Measurements from ENCODE around the gene FBXW12.

- no peak for TF ChIP-seq CTCF (conservative IDR thresholded peaks at IDR 0.05 in 1 of 2, IDR thresholded peaks at IDR 0.05 in 1 of 2; ENCODE audit: extremely low read depth in 1 of 2, insufficient read depth in 1 of 2, low read depth in 1 of 2, low read length in 2 of 2)
- no peak for TF ChIP-seq EZH2 (IDR thresholded peaks at IDR 0.05; ENCODE audit: borderline replicate concordance, low read length)
These were observed 68.0 kb downstream of the FBXW12 start, which contains the start of the genes CCDC51 and TMA7 for GRCh38 chr3:48439820-48440589.
